ENCODE measurements around the gene CADPS.

The CADPS gene

GRCh38 chr3:62699728-62700127 lies 175.5 kb downstream of the CADPS start:
- Mint-ChIP-seq H3K4me1 (no peaks in the 10 kb centered on the region), H3K27me3 (ENCODE audit: low read depth, poor library complexity) (no peaks in the 10 kb centered on the region), H3K27ac (no peak overlapping the region), H3K4me3 (no peak overlapping the region), H3K9me3 (no peaks in the 10 kb centered on the region), H3K36me3 (ENCODE audit: low read depth) (no peaks in the 10 kb centered on the region)
- no peak for DNase-seq
- no peak for TF ChIP-seq CTCF (IDR thresholded peaks at IDR 0.05)

- no peak overlapping the region for H3K4me3 Mint-ChIP-seq
Measured at GRCh38 chr3:62696011-62696410, 179.2 kb downstream of the CADPS start.

GRCh38 chr3:62688812-62689211 lies 186.4 kb downstream of the CADPS start:
- no peaks in the 10 kb centered on the region for H3K27me3 Mint-ChIP-seq (ENCODE audit: low read depth, poor library complexity)
- H3K27ac Mint-ChIP-seq = no peak overlapping the region
- H3K4me1 Mint-ChIP-seq = peaks cover 13% of the 10 kb centered on the region
- TF ChIP-seq CTCF (IDR thresholded peaks at IDR 0.05) = no peak
- DNase-seq = no peak
- no peak overlapping the region for H3K4me3 Mint-ChIP-seq
- H3K36me3 Mint-ChIP-seq (ENCODE audit: low read depth) = no peaks in the 10 kb centered on the region
- H3K9me3 Mint-ChIP-seq = no peaks in the 10 kb centered on the region

More at GRCh38 chr3:62696011-62696410, 179.2 kb downstream of the CADPS start:
- H3K36me3 Mint-ChIP-seq (ENCODE audit: low read depth) = no peaks in the 10 kb centered on the region
- no peak for DNase-seq
- no peak for TF ChIP-seq CTCF (IDR thresholded peaks at IDR 0.05)
- no peaks in the 10 kb centered on the region for H3K9me3 Mint-ChIP-seq
- peak overlapping the region; percentile 59 for H3K27ac Mint-ChIP-seq
- no peaks in the 10 kb centered on the region for H3K27me3 Mint-ChIP-seq (ENCODE audit: low read depth, poor library complexity)
- H3K4me1 Mint-ChIP-seq = no peaks in the 10 kb centered on the region

- no peaks in the 10 kb centered on the region for H3K9me3 Mint-ChIP-seq
- no peak overlapping the region for H3K4me3 Mint-ChIP-seq
- H3K27me3 Mint-ChIP-seq (ENCODE audit: low read depth, poor library complexity) = no peaks in the 10 kb centered on the region
- DNase-seq = no peak
- no peak overlapping the region for H3K27ac Mint-ChIP-seq
- no peak for TF ChIP-seq CTCF (IDR thresholded peaks at IDR 0.05)
- H3K4me1 Mint-ChIP-seq = peaks cover 13% of the 10 kb centered on the region
- H3K36me3 Mint-ChIP-seq (ENCODE audit: low read depth) = no peaks in the 10 kb centered on the region
Measured at GRCh38 chr3:62688050-62688449, 187.2 kb downstream of the CADPS start.

- Mint-ChIP-seq H3K36me3 (ENCODE audit: low read depth) (no peaks in the 10 kb centered on the region), H3K27ac (no peak overlapping the region), H3K4me1 (peaks cover 13% of the 10 kb centered on the region), H3K9me3 (no peaks in the 10 kb centered on the region), H3K4me3 (peak overlapping the region; percentile 10), H3K27me3 (ENCODE audit: low read depth, poor library complexity) (peaks cover 4% of the 10 kb centered on the region)
- TF ChIP-seq CTCF (IDR thresholded peaks at IDR 0.05) = no peak
- no peak for DNase-seq
Measured at GRCh38 chr3:62686503-62687294, 188.5 kb downstream of the CADPS start.

GRCh38 chr3:62682826-62683225 lies 192.4 kb downstream of the CADPS start:
- DNase-seq = no peak
- H3K4me1 Mint-ChIP-seq = peaks cover 13% of the 10 kb centered on the region
- H3K27ac Mint-ChIP-seq = no peak overlapping the region
- no peak for TF ChIP-seq CTCF (IDR thresholded peaks at IDR 0.05)
- no peak overlapping the region for H3K4me3 Mint-ChIP-seq
- H3K36me3 Mint-ChIP-seq (ENCODE audit: low read depth) = no peaks in the 10 kb centered on the region
- H3K27me3 Mint-ChIP-seq (ENCODE audit: low read depth, poor library complexity) = peaks cover 8% of the 10 kb centered on the region
- H3K9me3 Mint-ChIP-seq = no peaks in the 10 kb centered on the region
